ENCODE data around the gene GNA12.
"Not testable (repeated sequence)": the region's sequence is repeated elsewhere in the genome, so short reads cannot be mapped to it uniquely, and the experiment has no call there.

GNA12 gene

GRCh38 chr7:2748684-2749083 is 95.4 kb downstream of the GNA12 start:
- not testable (repeated sequence) for DNase-seq (ENCODE audit: low spot score)

GRCh38 chr7:2743523-2744185 is 100.5 kb downstream of the GNA12 start:
- DNase-seq (ENCODE audit: low spot score), result not testable (repeated sequence)

GRCh38 chr7:2738766-2739549 is 105.2 kb downstream of the GNA12 start:
- DNase-seq (ENCODE audit: low spot score), result no peak

DNA sequence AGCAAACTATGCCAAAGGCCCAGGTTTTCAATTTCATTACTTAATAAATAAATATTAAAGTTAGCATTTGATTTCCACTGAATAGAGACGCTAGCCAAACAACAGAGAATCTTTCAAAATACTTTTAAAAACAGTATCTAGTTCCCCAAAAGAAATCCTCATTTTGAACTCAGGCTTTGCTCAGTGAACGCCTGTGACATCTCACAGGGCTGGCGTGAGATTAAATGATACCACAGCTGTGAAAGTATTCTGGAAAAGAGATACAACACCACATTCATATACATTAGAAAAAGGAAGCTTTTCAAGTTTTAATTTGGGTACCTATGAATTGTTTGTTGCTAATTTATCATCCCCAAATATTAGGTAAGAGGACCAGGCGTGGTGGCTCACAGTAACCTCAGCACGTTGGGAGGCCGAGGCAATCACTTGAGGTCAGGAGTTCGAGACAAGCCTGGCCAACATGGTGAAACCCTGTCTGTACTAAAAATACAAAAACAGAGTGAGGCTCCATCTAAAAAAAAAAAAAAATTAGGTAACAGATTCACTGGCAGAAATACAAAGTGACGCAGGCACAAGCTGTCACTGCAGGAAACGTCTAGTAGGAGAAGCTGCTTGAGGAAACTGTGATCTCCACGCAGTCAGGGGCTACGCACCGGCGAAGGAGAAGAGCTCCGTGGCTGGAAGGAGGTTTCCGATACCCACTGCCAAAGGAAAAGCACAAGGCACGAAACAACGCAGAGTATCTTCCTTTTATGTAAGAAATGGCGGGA is 106.2 kb downstream of the GNA12 start:
- DNase-seq (ENCODE audit: low spot score), result no peak

DNA sequence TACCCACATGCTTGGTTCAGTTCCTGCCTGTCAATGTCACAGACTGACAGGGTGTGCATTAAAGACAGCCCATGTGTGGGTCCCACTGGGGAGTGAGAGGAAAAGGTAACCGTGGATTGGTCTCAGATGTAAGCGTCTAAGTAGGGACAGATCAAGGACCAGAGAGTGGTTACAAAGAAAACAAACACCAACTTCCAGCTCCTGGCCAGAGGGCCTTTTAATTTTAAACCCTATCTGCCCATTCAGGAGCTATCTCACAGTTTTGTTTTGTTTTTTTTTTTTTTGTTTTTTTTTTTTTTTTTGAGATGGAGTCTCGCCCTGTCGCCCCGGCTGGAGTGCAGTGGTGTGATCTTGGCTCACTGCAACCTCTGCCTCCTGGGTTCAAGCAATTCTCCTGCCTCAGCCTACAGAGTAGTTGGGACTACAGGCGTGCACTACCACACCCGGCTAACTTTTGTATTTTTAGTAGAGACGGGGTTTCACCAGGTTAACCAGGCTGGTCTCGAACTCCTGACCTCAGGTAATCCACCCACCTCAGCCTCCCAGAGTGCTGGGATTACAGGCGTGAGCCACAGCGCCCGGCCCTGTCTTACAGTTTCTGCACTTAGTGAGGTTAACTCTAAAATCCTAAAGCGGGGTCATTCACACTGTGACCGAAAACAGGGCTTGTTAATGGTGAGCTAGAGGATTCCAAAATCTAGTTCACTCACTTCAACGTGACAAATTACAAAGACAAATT is 106.9 kb downstream of the GNA12 start:
- DNase-seq (ENCODE audit: low spot score), result not testable (repeated sequence)

GRCh38 chr7:2736411-2736914 is 107.6 kb downstream of the GNA12 start:
- no peak for DNase-seq (ENCODE audit: low spot score)

- DNase-seq (ENCODE audit: low spot score), result no peak
These were observed 108.4 kb downstream of the GNA12 start for GRCh38 chr7:2735744-2736143.

GRCh38 chr7:2734751-2735571 is 109.1 kb downstream of the GNA12 start:
- DNase-seq (ENCODE audit: low spot score), result no peak

GRCh38 chr7:2734084-2734686 is 109.9 kb downstream of the GNA12 start:
- DNase-seq (ENCODE audit: low spot score), result no peak

GRCh38 chr7:2732959-2733584 is 111.0 kb downstream of the GNA12 start:
- DNase-seq (ENCODE audit: low spot score), result no peak

DNA sequence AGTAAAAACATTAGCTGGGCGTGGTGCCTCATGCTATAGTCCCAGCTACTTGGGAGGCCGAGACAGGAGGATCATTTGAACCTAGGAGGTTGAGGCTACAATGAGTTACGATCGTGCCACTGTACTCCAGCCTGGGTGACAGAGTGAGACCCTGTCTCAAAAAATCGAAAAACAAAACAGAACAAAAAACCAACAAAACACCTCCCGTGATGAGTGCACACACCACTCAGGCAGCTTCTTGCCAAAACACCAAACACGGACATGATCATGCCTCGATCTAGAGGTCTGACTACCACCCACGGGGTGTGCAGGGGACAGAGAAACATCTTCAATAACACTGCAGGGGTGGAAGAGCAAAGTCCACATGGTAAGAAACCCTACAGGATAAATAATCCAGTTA is 111.7 kb downstream of the GNA12 start:
- DNase-seq (ENCODE audit: low spot score), result no peak

DNA sequence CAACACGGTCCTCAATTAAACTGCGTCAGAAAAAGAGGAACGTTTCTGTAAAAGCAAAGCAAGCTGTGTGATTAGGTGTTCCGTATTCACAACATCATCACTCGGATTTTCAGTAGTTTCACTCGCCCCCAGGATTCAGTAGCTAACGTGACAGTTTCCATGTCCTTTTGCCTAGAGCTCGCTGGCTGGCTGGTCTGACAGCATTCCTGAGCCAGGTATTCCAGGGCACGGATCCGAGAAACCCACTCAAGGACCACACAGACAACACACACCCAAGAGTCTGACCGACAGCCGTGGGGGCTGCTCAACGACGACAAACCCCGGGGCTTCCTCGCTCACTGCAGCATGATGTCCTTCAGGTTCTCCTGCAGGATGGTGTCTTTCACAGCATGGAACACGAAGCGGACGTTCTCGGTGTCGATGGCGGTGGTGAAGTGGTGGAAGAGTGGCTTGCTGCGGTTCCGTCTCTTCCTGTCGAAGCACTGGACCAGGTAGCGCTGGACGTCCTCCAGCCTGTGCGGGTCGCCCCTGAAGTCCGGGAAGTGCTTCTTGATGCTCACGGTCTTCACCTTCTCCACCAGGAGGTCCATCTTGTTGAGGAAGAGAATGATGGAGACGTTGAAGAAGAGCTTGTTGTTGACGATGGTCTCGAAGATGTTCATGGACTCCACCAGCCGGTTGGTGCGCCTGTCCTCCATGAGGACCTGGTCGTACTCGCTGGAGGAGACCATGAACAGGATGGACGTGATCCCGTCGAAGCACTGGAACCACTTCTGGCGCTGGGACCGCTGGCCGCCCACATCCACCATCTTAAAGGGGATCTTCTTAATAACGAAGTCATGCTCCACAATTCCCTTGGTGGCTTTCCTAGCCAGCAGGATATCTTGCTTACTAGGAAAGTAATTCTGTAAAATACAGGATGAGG is 113.0 kb downstream of the GNA12 start:
- no peak for DNase-seq (ENCODE audit: low spot score)

- no peak for DNase-seq (ENCODE audit: low spot score)
These were observed 114.0 kb downstream of the GNA12 start for GRCh38 chr7:2729893-2730716.

DNA sequence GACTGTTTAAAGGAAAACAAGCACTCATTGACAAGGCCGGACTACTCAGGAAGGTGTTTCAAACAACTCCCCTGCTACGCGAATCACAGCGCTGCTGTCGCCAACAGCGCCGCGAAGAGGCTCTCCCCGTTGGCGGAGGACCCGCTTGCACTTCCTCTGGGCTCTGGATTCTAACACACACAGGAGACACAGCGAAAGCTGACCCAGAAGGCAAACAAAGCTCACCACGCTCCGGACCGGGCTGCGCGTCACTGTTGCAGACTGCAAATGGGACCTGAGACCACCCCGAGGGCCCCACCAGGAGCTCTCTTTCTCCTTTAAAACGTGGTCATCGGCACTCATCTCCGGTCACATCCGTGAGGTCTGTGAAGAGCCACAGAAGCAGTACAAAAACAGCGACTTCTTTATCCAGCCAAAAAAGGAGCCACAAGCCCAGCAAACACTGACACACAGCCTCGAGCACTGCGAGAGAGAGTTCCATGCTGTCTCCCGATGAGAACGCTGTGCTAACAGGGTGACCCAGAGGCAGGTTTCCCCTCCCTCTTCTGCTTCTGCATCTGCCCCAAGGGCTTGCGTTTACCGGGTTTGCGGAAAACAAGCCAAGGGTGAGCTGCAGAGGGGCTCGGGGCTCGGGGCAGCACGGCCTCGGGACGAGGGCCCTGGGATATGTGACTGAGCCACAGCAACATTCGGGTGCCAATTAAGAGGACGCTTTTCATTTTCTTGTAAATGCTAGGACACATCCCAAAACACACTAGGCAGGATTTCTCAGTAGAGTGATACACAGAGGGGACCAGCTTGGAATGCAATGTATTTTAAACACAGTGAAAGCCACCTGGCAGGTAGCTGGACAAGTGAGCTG is 114.8 kb downstream of the GNA12 start:
- DNase-seq (ENCODE audit: low spot score), result no peak

DNA sequence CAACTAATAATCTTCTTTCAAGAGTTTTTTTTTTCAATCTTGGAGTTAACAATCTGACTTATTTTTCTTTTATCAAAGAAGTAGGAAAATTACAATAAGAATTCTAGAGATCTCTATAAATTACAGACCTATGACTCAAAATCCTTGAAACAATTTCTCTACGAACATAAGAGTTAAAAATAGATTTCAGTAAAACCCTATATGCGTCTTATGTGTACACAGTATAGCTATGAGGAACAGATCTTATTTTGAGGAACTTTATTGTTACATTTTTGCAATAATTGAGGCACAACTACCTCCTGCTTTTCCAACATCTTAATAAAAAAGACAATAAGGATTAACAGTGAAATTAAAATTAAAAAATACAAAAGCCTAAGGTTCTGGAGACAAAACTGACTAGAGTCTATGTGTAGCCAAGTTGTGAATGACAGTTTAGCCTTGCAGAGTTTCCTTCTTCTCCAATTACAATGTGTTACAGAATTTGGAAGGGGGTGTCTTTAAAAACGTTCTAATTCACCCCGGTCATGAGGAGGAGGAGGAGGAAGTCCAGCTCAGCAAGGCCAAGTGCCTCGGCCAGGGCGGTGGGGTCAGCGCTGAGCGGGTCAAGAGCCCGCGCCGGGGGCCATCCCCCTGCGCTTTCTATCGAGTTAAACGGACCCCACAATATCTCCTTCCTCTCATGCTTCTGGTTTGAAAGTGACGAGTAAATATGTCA is 115.6 kb downstream of the GNA12 start:
- no peak for DNase-seq (ENCODE audit: low spot score)

DNA sequence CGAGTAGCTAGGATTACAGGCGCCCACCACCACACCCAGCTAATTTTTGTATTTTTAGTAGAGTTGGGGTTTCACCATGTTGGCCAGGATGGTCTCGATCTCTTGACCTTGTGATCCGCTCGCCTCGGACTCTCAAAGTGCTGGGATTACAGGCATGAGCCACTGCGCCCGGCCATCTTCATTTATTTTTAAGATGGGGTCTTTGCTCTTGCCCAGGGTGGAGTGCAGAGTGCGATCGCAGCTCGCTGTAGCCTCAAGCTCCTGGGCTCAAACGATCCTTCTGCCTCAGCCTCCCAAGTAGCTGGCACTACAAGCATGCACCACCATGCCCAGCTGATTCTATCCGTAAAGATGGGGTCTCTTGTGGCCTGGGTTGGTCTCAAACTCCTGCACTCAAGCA is 116.9 kb downstream of the GNA12 start:
- DNase-seq (ENCODE audit: low spot score), result not testable (repeated sequence)

Data from activated CD4-positive, alpha-beta T cell treated with anti-CD3 and anti-CD28 coated beads, Interleukin-2, Interleukin-4, amounts not matched to agents 100 ng/mL and 50 ng/mL, durations not matched to agents 16 hours and 8 hours (primary cell).